Measurements from ENCODE around the gene PPP2R2B. TPM values are rescaled to one million over a fixed set of nuclear protein-coding genes. Genes with fewer than 3 reads are reported as not detected.
"Not testable (repeated sequence)": the region's sequence is repeated elsewhere in the genome, so short reads cannot be mapped to it uniquely, and the experiment has no call there.

The PPP2R2B gene
- total RNA-seq, 2 donors from 2014 or later: 6.9 to 12.1 TPM

DNA sequence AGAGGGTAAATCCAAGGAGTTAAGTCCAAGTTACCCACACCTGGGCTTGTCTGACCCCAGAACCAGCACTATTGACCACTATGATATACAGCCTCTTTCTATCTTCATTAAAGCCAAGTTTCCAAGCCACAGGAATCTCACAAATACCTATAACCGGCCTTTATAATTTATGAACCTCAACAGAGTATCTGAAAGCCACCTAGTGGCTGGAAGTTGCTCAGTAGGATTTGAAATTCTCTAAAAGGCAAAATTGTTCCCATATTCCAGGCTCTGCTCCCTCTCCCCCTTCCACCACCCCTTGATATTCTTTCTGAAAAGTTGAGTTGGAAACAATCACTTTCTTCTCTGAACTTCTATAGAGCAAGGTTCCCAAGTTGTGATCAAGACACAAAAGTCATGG is 256.2 kb downstream of the PPP2R2B start:
- Mint-ChIP-seq H3K4me3 (no peak overlapping the region), H3K27me3 (no peaks in the 10 kb centered on the region), H3K4me1 (no peaks in the 10 kb centered on the region), H3K27ac (no peak overlapping the region), H3K36me3 (ENCODE audit: low read depth) (no peaks in the 10 kb centered on the region)
- ATAC-seq (no peak), DNase-seq (no peak)
- no peaks in the 10 kb centered on the region for H3K9me3 ChIP-seq (ENCODE audit: control insufficient read depth, low read length, poor library complexity, severe bottlenecking)

DNA sequence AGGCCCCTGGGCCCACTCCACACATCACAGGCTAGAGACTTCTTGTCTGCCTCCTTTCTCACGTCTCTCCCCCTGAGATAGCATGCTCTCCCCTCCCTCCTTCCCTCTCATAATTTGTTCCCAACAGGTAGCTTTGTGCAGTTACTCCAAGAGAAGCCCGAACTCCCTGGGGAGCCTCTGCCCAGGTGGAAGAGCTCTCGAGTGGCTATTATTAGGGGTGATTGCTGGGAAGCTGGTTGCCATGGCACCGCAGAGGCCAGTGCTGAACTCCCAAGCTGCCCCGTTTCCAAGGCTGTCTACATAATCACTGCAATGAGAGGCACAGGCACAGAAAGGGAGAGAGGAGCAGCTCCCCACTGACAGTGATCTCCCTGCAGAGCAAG is 257.9 kb downstream of the PPP2R2B start:
- DNase-seq (no peak), ATAC-seq (no peak)
- H3K36me3 Mint-ChIP-seq (ENCODE audit: low read depth): no peaks in the 10 kb centered on the region
- no peak overlapping the region for H3K27ac Mint-ChIP-seq
- H3K9me3 ChIP-seq (ENCODE audit: control insufficient read depth, low read length, poor library complexity, severe bottlenecking): no peaks in the 10 kb centered on the region
- H3K4me1 Mint-ChIP-seq: no peaks in the 10 kb centered on the region
- H3K4me3 Mint-ChIP-seq: no peak overlapping the region
- H3K27me3 Mint-ChIP-seq: no peaks in the 10 kb centered on the region

DNA sequence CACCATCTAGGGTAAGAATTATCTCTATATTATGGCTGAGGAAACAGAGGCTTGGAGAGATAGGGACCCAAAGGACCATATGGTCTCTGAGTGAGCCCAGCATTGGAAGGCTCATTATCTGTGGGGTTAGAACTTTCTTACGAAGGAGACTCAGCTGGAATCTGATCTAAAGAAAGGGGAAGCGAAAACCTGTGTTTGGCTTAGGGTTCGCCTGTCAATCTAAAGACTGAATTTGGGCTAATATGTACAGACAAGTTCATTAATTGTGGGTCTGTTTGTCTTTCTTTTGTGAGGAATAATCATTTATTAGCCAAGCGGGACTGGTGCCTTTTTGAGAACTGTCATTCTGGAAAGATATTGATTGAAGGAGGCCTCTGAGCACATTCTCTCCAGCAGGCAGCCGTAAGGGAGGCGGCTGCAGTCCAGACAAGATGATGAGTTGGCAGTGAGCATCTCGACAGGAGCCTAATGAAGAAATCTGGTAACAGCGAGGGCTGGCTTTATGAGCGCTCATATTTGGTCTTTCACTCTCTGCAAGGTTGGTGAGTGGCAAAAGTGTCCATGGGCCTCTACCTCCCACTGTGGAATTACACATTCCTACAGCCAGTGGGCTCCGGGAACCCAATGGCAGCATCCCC is 258.4 kb downstream of the PPP2R2B start:
- Mint-ChIP-seq H3K36me3 (ENCODE audit: low read depth) (no peaks in the 10 kb centered on the region), H3K4me1 (no peaks in the 10 kb centered on the region), H3K27ac (no peak overlapping the region), H3K4me3 (no peak overlapping the region), H3K27me3 (no peaks in the 10 kb centered on the region)
- H3K9me3 ChIP-seq (ENCODE audit: control insufficient read depth, low read length, poor library complexity, severe bottlenecking): no peaks in the 10 kb centered on the region
- DNase-seq: no peak
- ATAC-seq: no peak

DNA sequence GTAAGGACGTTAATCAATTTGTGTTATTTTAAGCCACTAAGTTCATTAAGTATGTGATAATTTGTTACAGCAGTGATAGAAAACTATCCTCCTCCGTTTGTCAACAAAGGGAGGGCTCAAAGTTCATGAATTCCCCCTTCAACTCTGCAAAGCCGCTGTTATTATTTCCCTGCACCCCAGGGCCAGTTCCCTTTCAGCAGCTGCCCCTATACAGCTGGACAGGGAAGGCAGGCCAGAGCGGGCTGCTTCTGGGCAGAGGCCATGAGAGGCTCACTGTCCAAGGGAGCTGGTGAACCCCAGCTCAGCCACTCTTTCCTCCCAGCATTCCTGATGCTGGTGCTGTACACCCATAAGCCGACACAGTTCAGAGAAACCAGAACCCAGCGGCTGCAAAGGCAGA is 260.1 kb downstream of the PPP2R2B start:
- Mint-ChIP-seq H3K36me3 (ENCODE audit: low read depth) (no peaks in the 10 kb centered on the region), H3K27ac (no peak overlapping the region), H3K27me3 (no peaks in the 10 kb centered on the region), H3K4me1 (no peaks in the 10 kb centered on the region), H3K4me3 (no peak overlapping the region)
- ATAC-seq: no peak
- H3K9me3 ChIP-seq (ENCODE audit: control insufficient read depth, low read length, poor library complexity, severe bottlenecking): no peaks in the 10 kb centered on the region
- no peak for DNase-seq

DNA sequence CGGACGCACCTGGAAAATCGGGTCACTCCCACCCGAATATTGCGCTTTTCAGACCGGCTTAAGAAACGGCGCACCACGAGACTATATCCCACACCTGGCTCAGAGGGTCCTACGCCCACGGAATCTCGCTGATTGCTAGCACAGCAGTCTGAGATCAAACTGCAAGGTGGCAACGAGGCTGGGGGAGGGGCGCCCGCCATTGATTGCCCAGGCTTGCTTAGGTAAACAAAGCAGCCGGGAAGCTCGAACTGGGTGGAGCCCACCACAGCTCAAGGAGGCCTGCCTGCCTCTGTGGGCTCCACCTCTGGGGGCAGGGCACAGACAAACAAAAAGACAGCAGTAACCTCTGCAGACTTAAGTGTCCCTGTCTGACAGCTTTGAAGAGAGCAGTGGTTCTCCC is 268.8 kb downstream of the PPP2R2B start:
- DNase-seq: not testable (repeated sequence)

DNA sequence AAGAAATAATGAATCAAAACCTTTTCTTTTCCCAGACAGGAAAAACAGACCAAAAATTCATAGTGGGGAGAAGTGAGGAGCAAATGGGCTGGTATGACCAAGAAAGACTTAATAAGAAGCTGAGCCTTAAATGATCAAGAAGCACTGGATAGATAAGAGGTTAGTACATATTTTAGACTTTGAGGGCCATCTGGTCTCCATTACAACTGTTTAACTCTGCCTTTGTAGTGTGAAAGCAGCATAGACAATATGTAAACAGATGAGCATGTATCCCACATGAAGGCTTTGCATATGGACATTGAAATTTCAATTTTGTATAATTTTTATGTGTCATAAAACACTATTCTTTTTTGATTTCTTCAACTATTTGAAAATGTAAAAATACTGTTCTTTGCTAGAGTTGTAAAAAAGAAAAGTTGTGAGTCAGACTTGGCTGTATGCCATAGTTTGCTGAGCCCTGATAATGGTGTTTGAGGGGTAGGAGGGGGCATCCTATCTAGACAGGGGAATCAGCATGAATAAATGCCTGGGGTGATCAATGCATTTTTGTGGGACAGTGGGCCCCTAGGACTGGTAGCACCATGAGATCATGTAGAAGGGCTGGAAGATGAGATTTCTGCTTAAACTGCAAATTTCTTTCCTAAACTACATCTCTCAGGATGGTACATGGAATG is 270.8 kb downstream of the PPP2R2B start:
- no peak for DNase-seq
- no peaks in the 10 kb centered on the region for H3K36me3 Mint-ChIP-seq (ENCODE audit: low read depth)

More for the DNA sequence above, 268.8 kb downstream of the PPP2R2B start:
- not testable (repeated sequence) for H3K4me1 Mint-ChIP-seq; ATAC-seq; H3K27ac Mint-ChIP-seq; H3K4me3 Mint-ChIP-seq; H3K36me3 Mint-ChIP-seq (ENCODE audit: low read depth); H3K9me3 ChIP-seq (ENCODE audit: control insufficient read depth, low read length, poor library complexity, severe bottlenecking); H3K27me3 Mint-ChIP-seq

DNA sequence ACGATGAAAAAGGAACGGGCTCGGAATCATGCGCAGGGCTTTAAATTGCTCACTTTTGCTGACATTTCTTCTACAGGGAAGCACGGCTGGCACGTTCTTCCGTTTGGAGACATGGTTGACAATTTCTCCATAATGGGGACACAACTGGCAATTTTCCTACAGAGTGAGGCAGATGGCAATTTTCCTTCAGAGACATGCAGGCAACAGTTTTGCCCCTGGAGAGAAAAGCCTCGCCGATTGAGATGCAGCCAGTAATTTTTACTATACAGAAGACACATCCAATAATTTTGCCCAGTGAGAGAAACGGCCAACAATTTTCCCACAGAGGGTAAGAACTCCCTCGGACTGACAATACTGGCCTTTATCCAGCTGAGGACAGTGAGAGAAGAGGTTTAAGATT is 271.7 kb downstream of the PPP2R2B start:
- no peaks in the 10 kb centered on the region for H3K36me3 Mint-ChIP-seq (ENCODE audit: low read depth)
- no peaks in the 10 kb centered on the region for H3K4me1 Mint-ChIP-seq
- no peaks in the 10 kb centered on the region for H3K9me3 ChIP-seq (ENCODE audit: control insufficient read depth, low read length, poor library complexity, severe bottlenecking)
- no peak overlapping the region for H3K27ac Mint-ChIP-seq
- no peak for ATAC-seq
- H3K27me3 Mint-ChIP-seq: no peaks in the 10 kb centered on the region
- H3K4me3 Mint-ChIP-seq: no peak overlapping the region
- DNase-seq: no peak

More for the DNA sequence above, 270.8 kb downstream of the PPP2R2B start:
- no peaks in the 10 kb centered on the region for H3K9me3 ChIP-seq (ENCODE audit: control insufficient read depth, low read length, poor library complexity, severe bottlenecking)
- no peak for ATAC-seq
- Mint-ChIP-seq H3K4me1 (no peaks in the 10 kb centered on the region), H3K27me3 (no peaks in the 10 kb centered on the region), H3K4me3 (no peak overlapping the region), H3K27ac (no peak overlapping the region)

DNA sequence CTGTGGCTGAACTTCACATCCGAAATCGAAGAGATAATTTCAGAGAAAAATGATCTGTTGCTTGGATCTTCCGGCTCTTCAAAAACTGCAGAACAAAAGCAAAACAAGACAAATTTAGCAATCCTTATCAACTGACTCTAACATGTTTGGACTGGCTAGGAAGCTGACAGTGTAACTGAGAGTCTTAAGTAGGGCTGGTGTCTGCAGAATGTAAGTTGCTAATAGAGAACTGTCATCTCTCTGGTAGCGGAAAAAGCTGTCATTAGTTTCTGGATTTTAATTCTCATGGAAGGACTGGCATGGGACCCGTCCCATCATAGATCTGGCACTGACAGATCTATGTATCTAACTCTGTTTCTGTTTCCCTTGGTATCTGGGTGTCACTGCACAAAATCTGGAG is 278.2 kb downstream of the PPP2R2B start:
- H3K9me3 ChIP-seq (ENCODE audit: control insufficient read depth, low read length, poor library complexity, severe bottlenecking): no peaks in the 10 kb centered on the region
- no peaks in the 10 kb centered on the region for H3K27me3 Mint-ChIP-seq
- no peak overlapping the region for H3K27ac Mint-ChIP-seq
- ATAC-seq: no peak
- no peak overlapping the region for H3K4me3 Mint-ChIP-seq
- no peaks in the 10 kb centered on the region for H3K4me1 Mint-ChIP-seq
- no peaks in the 10 kb centered on the region for H3K36me3 Mint-ChIP-seq (ENCODE audit: low read depth)
- DNase-seq: no peak

DNA sequence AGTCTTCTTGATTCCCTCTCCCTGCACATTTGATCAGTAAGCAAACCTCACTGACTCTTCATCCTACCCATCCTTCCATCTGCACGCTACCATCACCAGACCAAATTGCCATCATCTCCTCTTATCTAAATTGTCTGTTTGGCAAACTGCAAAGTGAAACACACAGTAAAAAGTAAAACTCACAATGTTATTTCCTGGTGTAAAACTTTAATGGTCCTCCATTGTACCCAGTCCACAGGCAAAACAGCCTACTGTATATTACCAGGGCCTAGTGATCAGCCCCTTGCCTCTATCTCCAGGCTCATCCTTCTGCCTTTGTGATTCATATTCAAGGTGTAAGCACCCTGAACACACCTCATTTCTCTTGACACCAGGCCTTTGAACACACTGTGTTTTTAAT is 279.3 kb downstream of the PPP2R2B start:
- no peak overlapping the region for H3K27ac Mint-ChIP-seq
- no peaks in the 10 kb centered on the region for H3K9me3 ChIP-seq (ENCODE audit: control insufficient read depth, low read length, poor library complexity, severe bottlenecking)
- no peaks in the 10 kb centered on the region for H3K4me1 Mint-ChIP-seq
- ATAC-seq (no peak), DNase-seq (no peak)
- H3K36me3 Mint-ChIP-seq (ENCODE audit: low read depth): no peaks in the 10 kb centered on the region
- no peaks in the 10 kb centered on the region for H3K27me3 Mint-ChIP-seq
- no peak overlapping the region for H3K4me3 Mint-ChIP-seq

DNA sequence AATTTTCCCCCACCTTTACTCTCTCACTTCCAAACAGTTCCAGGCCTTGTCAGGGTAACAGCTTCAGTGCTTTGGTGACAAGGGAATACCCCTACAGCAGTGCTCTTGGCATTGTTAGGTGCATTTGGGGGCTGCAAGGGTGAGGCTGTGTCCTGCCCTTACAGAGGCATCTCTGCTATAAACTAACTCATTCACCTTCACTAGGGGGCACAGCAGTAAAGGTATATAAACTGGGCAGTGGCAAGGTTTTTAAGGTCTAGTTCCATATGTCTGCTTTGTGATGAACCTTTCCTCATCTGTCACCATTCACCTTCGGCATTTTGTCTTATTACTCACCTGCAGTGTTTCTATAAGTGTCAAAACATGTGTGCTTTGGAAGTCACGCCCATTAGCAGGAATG is 283.5 kb downstream of the PPP2R2B start:
- Mint-ChIP-seq H3K36me3 (ENCODE audit: low read depth) (peaks cover 13% of the 10 kb centered on the region), H3K4me3 (no peak overlapping the region), H3K27me3 (no peaks in the 10 kb centered on the region), H3K4me1 (peaks cover 2% of the 10 kb centered on the region), H3K27ac (no peak overlapping the region)
- no peaks in the 10 kb centered on the region for H3K9me3 ChIP-seq (ENCODE audit: control insufficient read depth, low read length, poor library complexity, severe bottlenecking)
- ATAC-seq: no peak
- DNase-seq: no peak

DNA sequence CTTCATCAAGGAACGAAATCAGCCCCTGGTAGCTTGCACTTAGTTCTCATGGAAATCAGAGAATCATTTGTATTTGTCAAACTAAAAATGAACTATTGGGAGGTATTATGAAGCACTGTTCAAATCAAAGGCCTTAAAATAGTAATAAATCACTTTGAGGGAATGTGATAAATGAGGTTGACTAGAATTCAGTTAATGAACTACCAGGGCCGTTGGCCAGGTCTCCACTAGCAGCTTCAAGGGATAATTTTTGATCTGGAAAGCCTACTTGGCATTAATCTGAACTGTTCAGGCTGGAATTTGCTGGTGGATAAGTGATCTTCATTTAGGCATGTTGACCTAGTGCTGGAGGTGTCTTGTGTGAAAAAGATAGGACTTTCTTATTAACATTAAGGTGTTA is 286.2 kb downstream of the PPP2R2B start:
- DNase-seq (no peak), ATAC-seq (no peak)
- no peak overlapping the region for H3K4me3 Mint-ChIP-seq

DNA sequence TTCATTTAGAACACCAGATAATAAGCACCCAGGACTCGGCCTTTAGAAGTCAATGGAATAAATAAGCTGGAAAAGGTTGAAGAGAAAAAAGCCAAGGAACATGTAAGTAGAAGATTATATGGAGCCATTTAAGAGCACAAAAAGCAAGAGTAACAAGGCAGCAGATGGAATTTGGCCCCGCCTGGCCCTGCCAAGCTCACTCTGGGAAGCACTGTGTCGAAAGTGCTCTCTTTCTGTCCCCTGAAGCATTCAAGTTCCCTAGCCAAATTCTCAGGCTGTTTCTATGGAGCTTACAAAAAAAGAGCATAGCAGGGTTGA is 289.6 kb downstream of the PPP2R2B start:
- H3K36me3 Mint-ChIP-seq (ENCODE audit: low read depth): peaks cover 11% of the 10 kb centered on the region
- no peaks in the 10 kb centered on the region for H3K9me3 ChIP-seq (ENCODE audit: control insufficient read depth, low read length, poor library complexity, severe bottlenecking)
- no peak overlapping the region for H3K4me3 Mint-ChIP-seq
- DNase-seq (no peak), ATAC-seq (no peak)
- H3K4me1 Mint-ChIP-seq: peaks cover 2% of the 10 kb centered on the region
- H3K27me3 Mint-ChIP-seq: no peaks in the 10 kb centered on the region
- no peak overlapping the region for H3K27ac Mint-ChIP-seq

More for the DNA sequence above, 286.2 kb downstream of the PPP2R2B start:
- Mint-ChIP-seq H3K27ac (no peak overlapping the region), H3K27me3 (no peaks in the 10 kb centered on the region), H3K4me1 (peaks cover 2% of the 10 kb centered on the region), H3K36me3 (ENCODE audit: low read depth) (peaks cover 13% of the 10 kb centered on the region)
- H3K9me3 ChIP-seq (ENCODE audit: control insufficient read depth, low read length, poor library complexity, severe bottlenecking): no peaks in the 10 kb centered on the region

DNA sequence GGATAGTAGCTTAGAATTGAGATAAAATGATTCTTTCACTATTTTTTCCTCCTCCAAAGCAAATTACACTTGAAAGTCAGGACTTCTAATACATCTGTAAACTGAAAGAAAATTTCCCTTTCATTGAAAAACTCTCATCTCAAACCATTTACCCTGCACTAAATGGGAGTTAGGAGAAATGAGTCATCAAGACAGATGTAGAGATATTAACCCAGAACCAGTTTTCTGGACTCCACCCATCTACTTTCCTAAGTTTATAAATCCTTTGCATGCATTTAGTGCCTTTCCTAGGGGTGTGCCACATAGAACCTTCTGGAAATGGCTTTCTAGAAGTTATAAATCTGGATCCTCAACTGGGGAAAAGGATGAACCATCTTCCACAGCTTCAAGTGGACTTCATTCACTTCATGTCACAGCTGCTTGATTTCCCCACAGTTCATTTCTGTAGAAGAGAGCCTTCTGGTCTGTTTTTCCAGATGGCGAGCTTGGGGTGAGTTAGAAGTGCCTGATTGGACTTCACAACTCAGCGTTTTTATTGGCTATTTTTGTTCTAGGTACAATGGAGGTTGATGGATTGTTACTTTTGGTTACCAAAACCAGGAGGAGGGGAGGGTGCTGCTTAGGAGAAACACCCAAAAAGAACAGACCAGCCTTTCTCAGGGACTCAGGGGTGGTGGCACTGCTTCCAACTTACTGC is 290.1 kb downstream of the PPP2R2B start:
- Mint-ChIP-seq H3K36me3 (ENCODE audit: low read depth) (peaks cover 6% of the 10 kb centered on the region), H3K4me1 (peaks cover 1% of the 10 kb centered on the region), H3K27ac (no peak overlapping the region), H3K4me3 (no peak overlapping the region), H3K27me3 (no peaks in the 10 kb centered on the region)
- ATAC-seq (no peak), DNase-seq (no peak)
- no peaks in the 10 kb centered on the region for H3K9me3 ChIP-seq (ENCODE audit: control insufficient read depth, low read length, poor library complexity, severe bottlenecking)

DNA sequence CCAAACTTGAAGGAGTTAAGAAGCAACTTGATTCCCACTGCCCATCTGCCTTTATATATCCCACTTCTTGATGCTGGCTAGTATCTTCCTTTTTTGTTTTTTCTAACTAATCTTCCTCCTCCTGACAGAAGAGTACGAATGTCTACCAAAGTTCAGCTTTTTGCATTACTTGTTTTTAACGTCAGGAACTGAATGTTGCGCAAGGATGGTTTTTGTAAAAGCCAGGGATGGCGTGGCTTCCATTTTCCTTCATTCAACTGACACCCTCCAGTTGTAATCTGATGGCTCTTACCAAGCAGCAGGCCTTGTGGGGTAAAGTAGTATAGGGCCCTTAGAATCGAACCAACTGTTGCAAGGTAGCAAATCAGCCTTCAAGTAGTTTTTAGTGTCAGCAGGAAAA is 291.8 kb downstream of the PPP2R2B start:
- Mint-ChIP-seq H3K27me3 (no peaks in the 10 kb centered on the region), H3K27ac (no peak overlapping the region), H3K4me3 (no peak overlapping the region), H3K36me3 (ENCODE audit: low read depth) (peaks cover 3% of the 10 kb centered on the region), H3K4me1 (no peaks in the 10 kb centered on the region)
- DNase-seq: no peak
- ATAC-seq: no peak
- no peaks in the 10 kb centered on the region for H3K9me3 ChIP-seq (ENCODE audit: control insufficient read depth, low read length, poor library complexity, severe bottlenecking)
